Measurements from ENCODE around the gene ARHGEF37.

DNA sequence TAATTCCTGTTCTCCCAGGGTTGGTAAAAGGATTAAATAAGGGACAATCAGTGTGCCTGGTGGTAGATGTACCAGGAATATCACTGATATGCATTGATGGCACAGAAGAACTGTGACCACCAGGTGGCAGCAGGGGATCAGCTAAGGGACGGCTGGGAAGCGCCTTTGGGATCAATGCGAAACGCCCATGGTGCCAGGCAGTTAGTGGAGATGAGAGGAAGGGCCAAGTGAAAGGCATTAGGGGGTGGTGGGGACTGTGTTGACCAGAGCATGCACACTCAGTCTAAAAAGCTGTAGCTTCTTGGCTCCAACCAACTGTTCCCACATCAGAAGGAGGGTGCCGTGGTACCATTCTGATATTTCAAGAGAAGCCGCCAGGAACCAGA is 55.6 kb downstream of the ARHGEF37 start:
- no peak for TF ChIP-seq POLR2A (IDR thresholded peaks at IDR 0.05; ENCODE audit: low read depth, low read length)
- TF ChIP-seq POLR2AphosphoS5 (IDR thresholded peaks at IDR 0.05; ENCODE audit: low read depth, low read length) = no peak
- TF ChIP-seq TAF1 (IDR thresholded peaks at IDR 0.05; ENCODE audit: borderline replicate concordance, low read depth, low read length) = no peak
